NT2/D1 (cell line): Measurements from ENCODE around the gene SPC25.

Source experiments
- DNase-seq: peaks from one replicate; pipeline ENCODE4 v3.0.0-alpha.2; 2011; ENCODE audit warnings: low read depth, low spot score
- H3K27me3 ChIP-seq: 2 replicates; pipeline ENCODE4 v1.6.0; 2011; ENCODE audit warnings: mild to moderate bottlenecking; ENCODE audit not compliant: insufficient read length, insufficient read depth
- H3K36me3 ChIP-seq: 2 replicates; pipeline ENCODE4 v1.6.1; 2011; ENCODE audit warnings: mild to moderate bottlenecking, low read length, mixed read lengths; ENCODE audit not compliant: insufficient read depth, insufficient read length
- H3K4me1 ChIP-seq: 2 replicates; pipeline ENCODE4 v1.5.1; 2011; ENCODE audit not compliant: insufficient read depth, insufficient read length
- H3K4me3 ChIP-seq: 2 replicates; pipeline ENCODE4 v1.5.1; 2011; ENCODE audit warnings: low read depth; ENCODE audit not compliant: insufficient read length
- H3K9ac ChIP-seq: 2 replicates; pipeline ENCODE4 v1.6.0; 2011; ENCODE audit warnings: low read depth; ENCODE audit not compliant: insufficient read length
- H3K9me3 ChIP-seq: 2 replicates; pipeline ENCODE4 v1.5.1; 2011; ENCODE audit warnings: mild to moderate bottlenecking, low read length; ENCODE audit not compliant: insufficient read depth
- SUZ12 ChIP-seq: IDR thresholded peaks from 2 replicates; pipeline ENCODE4 v1.6.1; 2011; ENCODE audit not compliant: insufficient read length, insufficient read depth; ENCODE audit errors: extremely low read depth
- YY1 ChIP-seq: IDR thresholded peaks from 2 replicates; pipeline ENCODE4 v1.6.1; 2011; ENCODE audit not compliant: insufficient read length, insufficient read depth
- ZNF274 ChIP-seq: IDR thresholded peaks from 2 replicates; pipeline ENCODE4 v1.6.1; 2011; ENCODE audit warnings: mild to moderate bottlenecking, low read depth, low read length

SPC25 gene

DNA sequence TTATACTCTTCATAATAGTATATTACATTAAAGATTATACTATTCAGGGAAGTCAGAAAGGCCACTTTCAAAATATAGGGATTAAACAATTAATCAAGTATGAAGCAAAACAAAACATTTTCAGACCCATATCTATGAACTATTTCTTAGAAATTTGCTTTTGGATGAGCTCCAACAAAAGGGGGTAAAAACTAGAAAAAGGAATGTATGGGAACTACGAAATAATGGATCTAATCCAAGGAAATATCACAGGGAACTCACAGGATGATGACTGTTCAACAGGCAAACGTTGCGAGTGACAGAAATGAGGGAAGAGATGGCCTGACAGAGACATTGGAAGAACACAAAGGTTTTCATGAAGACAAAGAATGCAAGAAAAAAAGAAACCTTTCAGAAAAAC, 38.8 kb upstream of the SPC25 start:
- Histone ChIP-seq H3K9ac (no peak overlapping the region), H3K4me1 (no peaks in the 10 kb centered on the region), H3K36me3 (no peaks in the 10 kb centered on the region), H3K9me3 (no peaks in the 10 kb centered on the region), H3K27me3 (no peaks in the 10 kb centered on the region), H3K4me3 (no peak overlapping the region)
- TF ChIP-seq YY1 (no peak), ZNF274 (no peak), SUZ12 (no peak)
- DNase-seq: no peak

GRCh38 chr2:168928113-168928831, 38.0 kb upstream of the SPC25 start:
- no peaks in the 10 kb centered on the region for H3K9me3 ChIP-seq
- no peaks in the 10 kb centered on the region for H3K27me3 ChIP-seq
- no peak overlapping the region for H3K9ac ChIP-seq
- TF ChIP-seq SUZ12 (no peak), YY1 (no peak), ZNF274 (no peak)
- DNase-seq: no peak
- no peaks in the 10 kb centered on the region for H3K36me3 ChIP-seq
- no peak overlapping the region for H3K4me3 ChIP-seq
- no peaks in the 10 kb centered on the region for H3K4me1 ChIP-seq

DNA sequence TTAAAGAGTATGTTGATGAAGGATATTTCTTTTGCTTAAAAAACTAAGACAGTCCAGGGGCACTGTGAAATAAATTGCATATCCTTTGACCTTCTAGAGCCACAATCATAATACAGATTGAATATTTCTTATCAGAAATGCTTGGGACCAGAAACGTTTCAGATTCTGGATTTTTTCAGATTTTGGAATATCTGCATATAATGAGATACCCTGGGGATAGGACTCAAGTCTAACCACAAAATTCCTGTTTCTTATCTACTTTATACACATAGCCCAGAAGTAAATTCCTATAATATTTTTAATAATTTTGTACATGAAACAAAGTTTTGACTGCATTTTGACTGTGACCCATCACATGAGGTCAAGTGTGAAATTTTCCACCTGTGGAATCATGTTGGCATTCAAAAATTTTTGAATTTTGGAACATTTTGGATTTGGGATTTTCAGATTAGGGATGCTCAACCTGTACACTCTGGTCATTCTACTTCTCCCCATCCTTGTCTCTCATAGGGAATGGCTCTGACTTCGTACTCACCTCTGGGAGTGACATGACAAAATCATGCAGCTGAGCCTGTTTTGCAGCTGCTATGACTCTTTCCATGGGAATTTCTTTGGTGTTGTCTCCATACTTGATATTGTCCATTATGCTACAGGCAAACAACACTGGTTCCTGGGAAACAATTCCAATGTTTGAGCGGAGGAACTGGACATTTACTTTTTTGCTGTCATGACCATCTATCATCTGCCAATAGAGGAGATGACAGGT, 36.6 kb upstream of the SPC25 start:
- Histone ChIP-seq H3K9me3 (no peaks in the 10 kb centered on the region), H3K4me3 (no peak overlapping the region), H3K36me3 (no peaks in the 10 kb centered on the region), H3K27me3 (no peaks in the 10 kb centered on the region), H3K4me1 (no peaks in the 10 kb centered on the region), H3K9ac (no peak overlapping the region)
- DNase-seq: no peak
- TF ChIP-seq YY1: no peak

DNA sequence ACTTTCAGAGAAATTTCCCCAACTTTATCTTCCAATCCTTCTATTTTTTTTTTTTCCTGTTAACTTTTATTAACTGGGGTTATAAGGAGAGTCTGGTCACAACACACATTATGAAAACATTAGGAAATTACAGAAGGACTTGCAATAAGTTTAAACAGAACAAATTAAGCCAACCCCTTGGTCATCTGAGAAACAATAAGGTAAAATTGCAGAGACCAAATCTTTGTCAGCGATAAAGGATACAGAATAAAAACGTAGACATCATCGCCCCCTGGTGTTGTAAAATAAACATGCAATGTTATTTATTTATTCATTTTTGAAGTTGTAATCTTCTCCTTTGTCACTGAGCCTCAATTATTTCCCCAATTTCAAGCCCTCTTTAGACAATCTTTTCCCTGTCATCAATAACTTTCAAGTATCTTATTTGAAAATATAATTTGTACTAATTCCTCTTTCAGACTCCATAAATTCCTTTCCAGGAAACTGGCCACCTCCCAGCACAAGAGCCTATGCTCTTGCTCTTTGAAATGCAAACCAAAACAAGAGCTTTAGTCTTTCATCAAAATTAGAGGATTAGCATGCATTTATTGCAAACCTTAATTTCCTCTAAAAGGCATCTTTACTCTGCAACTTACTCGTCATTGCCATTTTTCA, 30.4 kb upstream of the SPC25 start:
- H3K4me3 ChIP-seq: no peak overlapping the region
- no peaks in the 10 kb centered on the region for H3K27me3 ChIP-seq
- no peak for DNase-seq
- peaks cover 14% of the 10 kb centered on the region for H3K9me3 ChIP-seq
- no peaks in the 10 kb centered on the region for H3K4me1 ChIP-seq
- TF ChIP-seq ZNF274 (no peak), SUZ12 (no peak), YY1 (no peak)
- H3K36me3 ChIP-seq: no peaks in the 10 kb centered on the region
- H3K9ac ChIP-seq: no peak overlapping the region

DNA sequence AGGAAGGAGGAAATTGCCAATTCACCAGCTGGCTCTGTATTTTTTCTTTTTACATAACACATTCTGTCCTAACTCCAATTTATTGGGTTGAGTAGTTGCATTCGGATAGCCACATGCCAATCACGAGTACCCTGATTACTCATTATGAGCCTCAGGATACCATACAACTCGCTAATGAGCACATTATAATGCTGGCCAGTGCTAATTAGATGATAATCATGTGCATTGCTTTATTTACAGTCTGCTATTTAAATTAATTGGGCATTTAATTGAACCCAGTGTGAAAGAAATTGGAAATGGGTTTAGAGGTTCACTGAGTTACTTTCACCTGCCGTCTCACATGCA, 26.1 kb upstream of the SPC25 start:
- peaks cover 14% of the 10 kb centered on the region for H3K9me3 ChIP-seq
- DNase-seq: no peak
- no peaks in the 10 kb centered on the region for H3K27me3 ChIP-seq
- no peak overlapping the region for H3K4me3 ChIP-seq
- H3K4me1 ChIP-seq: no peaks in the 10 kb centered on the region
- TF ChIP-seq SUZ12 (no peak), ZNF274 (no peak), YY1 (no peak)
- no peak overlapping the region for H3K9ac ChIP-seq
- H3K36me3 ChIP-seq: no peaks in the 10 kb centered on the region

GRCh38 chr2:168915441-168916330, 25.5 kb upstream of the SPC25 start:
- no peak overlapping the region for H3K4me3 ChIP-seq
- no peak for DNase-seq
- H3K36me3 ChIP-seq: no peaks in the 10 kb centered on the region
- H3K9me3 ChIP-seq: peaks cover 14% of the 10 kb centered on the region
- TF ChIP-seq YY1: no peak
- TF ChIP-seq ZNF274: no peak
- no peak for TF ChIP-seq SUZ12
- no peaks in the 10 kb centered on the region for H3K27me3 ChIP-seq
- H3K9ac ChIP-seq: no peak overlapping the region
- H3K4me1 ChIP-seq: no peaks in the 10 kb centered on the region
